RWPE2 (cell line): ENCODE data around the gene S100A8.
A peak's percentile ranks its signal among the peaks of the same experiment; 100 is the strongest.
"Not testable (repeated sequence)": the region's sequence is repeated elsewhere in the genome, so short reads cannot be mapped to it uniquely, and the experiment has no call there.

ENCODE experiments used
- ATAC-seq: fragments of 200-7000 bp; cut with Tn5 transposase; 3 replicates; pipeline ENCODE4 v1.9.1; 2021; ENCODE audit warnings: low read depth
- DNase-seq: peaks from one replicate; pipeline ENCODE4 v3.0.0-alpha.2; 2020; ENCODE audit warnings: low spot score
- H3K27ac ChIP-seq: fragments of 450-650 bp; 2 replicates; pipeline ENCODE4 v1.5.1; 2017; ENCODE audit warnings: mild to moderate bottlenecking; ENCODE audit not compliant: poor library complexity, severe bottlenecking
- H3K27me3 ChIP-seq: fragments of 250-450 bp; sonication (Bioruptor Pico); 2 replicates; pipeline ENCODE4 v1.5.1; 2021; ENCODE audit warnings: mild to moderate bottlenecking, moderate library complexity; ENCODE audit not compliant: insufficient read depth, poor library complexity, severe bottlenecking
- H3K36me3 ChIP-seq: fragments of 250-450 bp; sonication (Bioruptor Pico); 2 replicates; pipeline ENCODE4 v1.5.1; 2020; ENCODE audit warnings: low read depth, mild to moderate bottlenecking, moderate library complexity
- H3K4me1 ChIP-seq: fragments of 250-450 bp; sonication (Bioruptor Pico); 2 replicates; pipeline ENCODE4 v1.5.1; 2021; ENCODE audit warnings: mild to moderate bottlenecking, moderate library complexity; ENCODE audit not compliant: insufficient read depth, poor library complexity, severe bottlenecking
- H3K4me3 ChIP-seq: fragments of 250-450 bp; sonication (Bioruptor Pico); 2 replicates; pipeline ENCODE4 v1.5.1; 2021; ENCODE audit warnings: mild to moderate bottlenecking, moderate library complexity; ENCODE audit not compliant: severe bottlenecking
- H3K9me3 ChIP-seq: fragments of 250-450 bp; sonication (Bioruptor Pico); 2 replicates; pipeline ENCODE4 v1.5.1; 2021; ENCODE audit warnings: mild to moderate bottlenecking, moderate library complexity; ENCODE audit not compliant: severe bottlenecking
- TF ChIP-seq, protein P1 (sequence below): fragments of 450-650 bp; IDR thresholded peaks from one replicate; pipeline ENCODE4 v1.5.1; 2017; ENCODE audit warnings: mild to moderate bottlenecking, moderate library complexity; ENCODE audit not compliant: poor library complexity, severe bottlenecking

Gene S100A8

DNA sequence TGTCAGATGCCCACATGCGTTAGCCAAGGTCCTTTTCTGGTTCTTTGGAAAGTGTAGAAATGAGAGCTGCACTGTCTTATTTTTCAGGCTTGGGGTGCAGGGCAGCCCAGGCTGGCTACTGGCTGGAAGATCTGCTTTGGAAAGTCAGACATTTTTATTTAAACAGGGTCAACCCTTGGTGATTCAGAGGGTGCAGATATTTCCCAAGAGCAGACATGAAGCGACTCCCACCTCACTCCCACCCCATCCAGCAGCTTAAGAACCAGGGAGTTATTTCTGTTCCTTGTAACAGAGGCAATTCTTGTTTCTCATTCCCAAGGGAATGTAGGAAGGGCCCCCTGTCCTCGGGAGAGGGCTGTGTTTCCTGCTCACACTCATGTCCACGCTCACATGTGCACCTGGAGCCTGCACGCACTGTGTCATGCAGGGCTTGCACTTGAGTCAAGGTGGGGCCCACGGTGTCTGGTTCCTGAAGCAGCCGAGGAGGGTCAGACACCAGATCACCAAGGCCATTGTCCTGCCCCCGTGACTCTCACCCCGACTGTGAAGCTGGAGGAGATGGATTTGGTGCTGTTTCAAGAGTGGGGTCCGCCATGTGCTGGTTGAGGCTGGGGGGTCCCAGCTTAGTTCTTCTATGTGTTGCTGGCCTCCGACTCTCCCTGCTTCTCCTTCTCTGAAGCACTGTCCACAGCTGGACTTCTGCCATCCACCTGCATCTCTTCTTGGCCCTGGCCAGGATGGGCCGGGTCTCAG lies 26.4 kb upstream of the S100A8 start:
- ATAC-seq (no peak), DNase-seq (no peak)
- TF ChIP-seq, protein P1, sequence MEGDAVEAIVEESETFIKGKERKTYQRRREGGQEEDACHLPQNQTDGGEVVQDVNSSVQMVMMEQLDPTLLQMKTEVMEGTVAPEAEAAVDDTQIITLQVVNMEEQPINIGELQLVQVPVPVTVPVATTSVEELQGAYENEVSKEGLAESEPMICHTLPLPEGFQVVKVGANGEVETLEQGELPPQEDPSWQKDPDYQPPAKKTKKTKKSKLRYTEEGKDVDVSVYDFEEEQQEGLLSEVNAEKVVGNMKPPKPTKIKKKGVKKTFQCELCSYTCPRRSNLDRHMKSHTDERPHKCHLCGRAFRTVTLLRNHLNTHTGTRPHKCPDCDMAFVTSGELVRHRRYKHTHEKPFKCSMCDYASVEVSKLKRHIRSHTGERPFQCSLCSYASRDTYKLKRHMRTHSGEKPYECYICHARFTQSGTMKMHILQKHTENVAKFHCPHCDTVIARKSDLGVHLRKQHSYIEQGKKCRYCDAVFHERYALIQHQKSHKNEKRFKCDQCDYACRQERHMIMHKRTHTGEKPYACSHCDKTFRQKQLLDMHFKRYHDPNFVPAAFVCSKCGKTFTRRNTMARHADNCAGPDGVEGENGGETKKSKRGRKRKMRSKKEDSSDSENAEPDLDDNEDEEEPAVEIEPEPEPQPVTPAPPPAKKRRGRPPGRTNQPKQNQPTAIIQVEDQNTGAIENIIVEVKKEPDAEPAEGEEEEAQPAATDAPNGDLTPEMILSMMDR: no peak
- Histone ChIP-seq H3K9me3 (no peaks in the 10 kb centered on the region), H3K36me3 (no peaks in the 10 kb centered on the region), H3K27ac (no peak overlapping the region), H3K27me3 (no peaks in the 10 kb centered on the region), H3K4me1 (no peaks in the 10 kb centered on the region), H3K4me3 (no peak overlapping the region)

DNA sequence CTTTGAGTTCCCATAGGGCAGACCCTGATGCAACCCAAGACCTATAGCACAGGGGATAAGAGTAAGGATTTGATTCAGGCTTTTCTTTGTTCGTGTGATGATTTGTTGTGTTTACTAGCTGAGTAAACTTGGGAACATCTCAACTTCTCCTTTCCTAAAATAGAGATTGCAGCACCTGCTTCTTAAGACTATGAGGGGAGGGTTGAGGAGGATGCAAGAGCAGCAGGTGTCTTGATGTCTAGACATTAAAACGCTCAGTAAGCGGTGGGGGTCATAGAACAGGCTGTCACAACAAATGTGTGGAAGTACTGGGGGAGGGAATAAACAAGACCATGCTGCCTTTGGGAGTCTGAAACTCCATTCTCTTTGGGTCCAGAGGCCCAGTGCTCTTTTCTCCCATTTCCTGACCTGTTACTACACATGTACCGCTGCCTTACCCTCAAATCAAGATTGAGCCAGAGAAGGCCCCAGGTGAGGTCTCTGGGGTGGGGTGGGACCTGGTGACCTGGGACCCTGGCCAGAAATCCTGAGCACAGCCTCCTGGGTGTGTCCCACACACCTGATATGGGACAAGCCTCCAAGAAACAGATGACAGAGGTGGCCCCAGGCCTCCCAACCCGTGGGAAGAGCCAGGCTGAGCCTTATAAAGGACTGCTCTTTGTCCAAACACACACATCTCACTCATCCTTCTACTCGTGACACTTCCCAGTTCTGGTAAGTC lies 25.1 kb upstream of the S100A8 start, which contains the start of gene S100A7A:
TSS of gene S100A7A (plus strand) at position 671 of the 721 bp plus-strand sequence. CDS start 1,563 bp downstream, outside the sequence.
- H3K27ac ChIP-seq: no peak within 1 kb of the TSS
- TF ChIP-seq, protein P1: no peak
- no peaks in the 10 kb centered on the region for H3K27me3 ChIP-seq
- H3K4me1 ChIP-seq: no peaks in the 10 kb centered on the region
- no peak within 1 kb of the TSS for H3K4me3 ChIP-seq
- no peak for ATAC-seq
- DNase-seq: no peak
- H3K36me3 ChIP-seq: no peaks in the 10 kb centered on the region
- H3K9me3 ChIP-seq: no peaks in the 10 kb centered on the region

DNA sequence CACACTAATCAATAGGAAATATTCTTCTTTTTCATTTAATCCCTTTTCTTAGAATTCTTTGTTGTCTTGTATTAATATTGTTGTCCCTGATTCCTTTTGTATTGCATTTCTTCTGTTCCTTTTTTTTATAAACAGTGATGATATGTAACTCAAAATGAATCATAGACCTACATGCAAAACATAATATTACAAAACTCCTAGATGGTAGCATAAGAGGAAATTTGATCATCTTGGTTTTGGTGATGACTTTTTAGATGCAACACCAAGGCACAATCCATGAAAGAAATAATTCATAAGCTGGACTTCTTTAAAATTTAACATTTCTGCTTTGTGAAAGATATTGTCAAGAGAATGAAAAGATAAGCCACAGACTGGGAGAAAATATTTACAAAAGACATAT lies 23.1 kb upstream of the S100A8 start:
- H3K4me3 ChIP-seq, H3K27ac ChIP-seq, H3K4me1 ChIP-seq, H3K27me3 ChIP-seq, ATAC-seq, DNase-seq, H3K9me3 ChIP-seq, H3K36me3 ChIP-seq: not testable (repeated sequence)

DNA sequence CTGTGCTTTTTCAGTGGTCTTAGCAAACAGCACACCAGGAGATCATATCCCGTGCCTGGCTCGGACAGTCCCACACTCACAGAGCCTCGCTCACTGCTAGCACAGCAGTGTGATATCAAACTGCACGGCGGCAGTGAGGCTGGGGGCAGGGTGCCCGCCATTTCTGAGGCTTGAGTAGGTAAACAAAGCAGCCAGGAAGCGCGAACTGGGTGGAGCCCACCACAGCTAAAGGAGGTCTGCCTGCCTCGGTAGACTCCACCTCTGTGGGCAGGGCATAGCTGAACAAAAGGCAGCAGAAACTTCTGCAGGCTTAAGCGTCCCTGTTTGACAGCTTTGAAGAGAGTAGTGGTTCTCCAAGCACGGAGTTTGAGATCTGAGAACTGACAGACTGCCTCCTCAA lies 16.4 kb upstream of the S100A8 start:
- not testable (repeated sequence) for ATAC-seq, DNase-seq, H3K36me3 ChIP-seq, H3K9me3 ChIP-seq, H3K27me3 ChIP-seq, H3K4me1 ChIP-seq, H3K27ac ChIP-seq, H3K4me3 ChIP-seq

DNA sequence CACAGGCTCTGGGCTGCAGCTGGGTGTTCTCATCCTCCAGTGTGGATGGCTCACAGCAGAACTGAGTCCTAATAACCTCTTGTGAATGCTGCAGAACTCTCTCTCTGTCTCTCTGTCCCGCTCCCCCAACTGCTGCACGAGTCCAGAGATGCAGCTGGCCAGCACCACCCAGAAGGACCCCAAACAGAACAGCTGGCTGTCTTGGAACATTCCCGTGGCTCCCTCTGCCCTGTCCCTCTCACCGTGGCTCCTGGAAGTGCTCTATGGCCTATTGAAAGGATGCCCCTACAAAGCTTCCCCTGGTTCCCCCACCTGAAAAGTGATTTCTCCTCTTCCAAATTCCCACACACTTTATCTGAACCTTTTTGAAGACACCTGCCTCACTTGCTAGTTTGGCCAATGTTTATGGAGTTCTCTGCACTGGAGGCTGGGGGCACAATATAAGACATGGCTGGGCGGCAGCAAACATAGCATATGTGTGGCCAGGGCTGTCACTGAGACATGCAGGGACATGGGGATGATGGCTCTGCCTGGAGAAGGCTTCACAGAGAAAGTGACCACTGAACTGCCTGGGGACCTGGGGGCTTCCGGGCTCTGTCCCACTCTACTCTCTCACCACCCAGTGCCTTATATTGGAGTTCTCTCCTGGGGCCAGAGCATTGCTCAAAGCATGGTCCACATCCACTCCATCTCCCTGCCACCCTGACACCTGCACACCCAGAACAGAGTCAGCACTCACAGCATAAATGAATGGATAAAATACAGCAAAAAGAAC lies 15.1 kb upstream of the S100A8 start:
- not testable (repeated sequence) for ATAC-seq, DNase-seq, H3K27ac ChIP-seq, H3K4me1 ChIP-seq, H3K9me3 ChIP-seq, H3K27me3 ChIP-seq, H3K4me3 ChIP-seq, H3K36me3 ChIP-seq

DNA sequence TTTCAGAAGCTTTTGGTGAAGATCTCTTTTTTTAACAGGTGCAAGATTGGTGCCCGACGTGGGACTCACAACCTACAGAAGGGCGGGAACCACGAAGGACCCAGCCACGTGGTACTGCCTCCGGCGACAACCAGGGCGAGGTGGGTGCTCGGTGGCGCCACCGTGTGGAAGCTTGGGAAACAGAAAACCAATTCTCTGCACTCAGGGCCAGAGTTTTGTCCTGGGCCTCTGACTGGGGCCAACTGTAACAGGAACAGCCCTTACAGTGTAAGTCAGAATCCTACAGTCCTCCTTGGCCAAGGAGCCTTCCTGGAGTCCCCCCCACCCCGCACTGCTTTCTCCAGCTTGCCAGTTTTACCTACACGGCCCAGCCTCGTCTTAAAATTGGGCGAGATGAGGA lies 13.9 kb upstream of the S100A8 start:
- Histone ChIP-seq H3K27ac (no peak overlapping the region), H3K27me3 (no peaks in the 10 kb centered on the region), H3K4me1 (no peaks in the 10 kb centered on the region), H3K9me3 (no peaks in the 10 kb centered on the region), H3K36me3 (no peaks in the 10 kb centered on the region), H3K4me3 (no peak overlapping the region)
- peak; percentile 31; the same call in 1 of the 3 replicates for ATAC-seq
- TF ChIP-seq, protein P1: peak; percentile 73
- no peak for DNase-seq
